H1 (cell line): ENCODE results near the gene OR2H2. TPM values are rescaled to one million over a fixed set of nuclear protein-coding genes. Genes with fewer than 3 reads are reported as not detected.

ENCODE experiments used
- CTCF ChIA-PET: fragments of 300-600 bp; sonication (Branson Sonifier 250); formaldehyde crosslinking; loops from one replicate; lab custom pipeline; 2021; ENCODE audit not compliant: partially characterized antibody; lab: Charles Lee
- POLR2A ChIA-PET: fragments of 300-600 bp; sonication (Branson Sonifier 250); formaldehyde crosslinking; loops from one replicate; lab custom pipeline; 2021; ENCODE audit warnings: inconsistent platforms; ENCODE audit not compliant: partially characterized antibody; lab: Charles Lee
- DNase-seq, 2 experiments: peaks; one replicate each; pipeline versions ENCODE4 v3.0.0 to v3.0.0-alpha.2; 2010 to 2022; ENCODE audit warnings: low spot score in 2 of 2, low read depth in 1 of 2, mixed read lengths in 1 of 2
- FAIRE-seq: peaks from 2 replicates; lab custom pipeline; 2011; peaks lifted over from hg19 to GRCh38; lab: Jason Lieb, UNC
- H2AFZ ChIP-seq: 2 replicates; pipeline ENCODE4 v1.8.1; 2012; ENCODE audit warnings: low read length, inconsistent platforms
- H2AK5ac ChIP-seq: 2 replicates; pipeline ENCODE4 v1.6.1; 2013; ENCODE audit warnings: low read depth, low read length
- H2BK120ac ChIP-seq: replicated peaks from 2 replicates; pipeline ENCODE3; 2013; ENCODE audit warnings: low read depth, low read length, inconsistent platforms
- H2BK12ac ChIP-seq: 2 replicates; pipeline ENCODE4 v1.6.1; 2013; ENCODE audit warnings: low read depth, low read length
- H2BK15ac ChIP-seq: 2 replicates; pipeline ENCODE4 v1.6.1; 2013; ENCODE audit warnings: low read length
- H2BK20ac ChIP-seq: 2 replicates; pipeline ENCODE4 v1.6.1; 2013; ENCODE audit warnings: low read length
- H2BK5ac ChIP-seq: 2 replicates; pipeline ENCODE4 v1.6.1; 2013; ENCODE audit warnings: low read depth, low read length
- H3K14ac ChIP-seq: 2 replicates; pipeline ENCODE4 v1.6.1; 2013; ENCODE audit warnings: inconsistent platforms; ENCODE audit not compliant: insufficient read length
- H3K18ac ChIP-seq: 2 replicates; pipeline ENCODE4 v1.6.1; 2013; ENCODE audit warnings: low read length; ENCODE audit errors: extremely low read depth
- H3K23ac ChIP-seq: 2 replicates; pipeline ENCODE4 v1.6.1; 2013; ENCODE audit warnings: inconsistent platforms; ENCODE audit not compliant: insufficient read length
- H3K23me2 ChIP-seq: 2 replicates; pipeline ENCODE4 v1.6.1; 2013; ENCODE audit warnings: low read depth, low read length
- H3K27ac ChIP-seq: 2 replicates; pipeline ENCODE4 v1.6.1; 2011; ENCODE audit warnings: low read depth, low read length, inconsistent platforms
- H3K27me3 ChIP-seq, 4 experiments: replicated peaks in 1 of 4; 1 replicate in 1 of 4; 2 replicates in 3 of 4; pipeline versions ENCODE4 v1.6.1 to v1.8.1; 2011 to 2013; ENCODE audit warnings: low read length in 3 of 4, mild to moderate bottlenecking in 3 of 4, inconsistent platforms in 2 of 4, mixed read lengths in 2 of 4, moderate library complexity in 1 of 4; ENCODE audit not compliant: control insufficient read depth in 3 of 4, insufficient read depth in 3 of 4; ENCODE audit errors: extremely low read depth in 1 of 4
- H3K36me3 ChIP-seq, 4 experiments: 2 replicates each; pipeline versions ENCODE4 v1.6.1 to v1.8.1; 2011 to 2013; ENCODE audit warnings: mild to moderate bottlenecking in 4 of 4, low read length in 3 of 4, moderate library complexity in 2 of 4, control low read depth in 1 of 4, inconsistent platforms in 1 of 4; ENCODE audit not compliant: insufficient read depth in 4 of 4, control insufficient read depth in 2 of 4
- H3K4ac ChIP-seq: replicated peaks from 2 replicates; pipeline ENCODE3; 2013; ENCODE audit warnings: low read length, low read depth, mixed read lengths, inconsistent platforms; ENCODE audit not compliant: insufficient read length
- H3K4me1 ChIP-seq, 4 experiments: replicated peaks in 1 of 4; 1 replicate in 1 of 4; 2 replicates in 3 of 4; pipeline versions ENCODE4 v1.6.1 to v1.8.1; 2011 to 2013; ENCODE audit warnings: low read length in 3 of 4, inconsistent platforms in 2 of 4, mixed read lengths in 1 of 4; ENCODE audit not compliant: insufficient read depth in 4 of 4, control insufficient read depth in 3 of 4
- H3K4me2 ChIP-seq, 2 experiments: 2 replicates each; pipeline versions ENCODE4 v1.6.1 to v1.8.1; 2011 to 2013; ENCODE audit warnings: low read depth in 2 of 2, low read length in 2 of 2, control low read depth in 1 of 2, inconsistent platforms in 1 of 2, mild to moderate bottlenecking in 1 of 2; ENCODE audit not compliant: insufficient read depth in 1 of 2
- H3K4me3 ChIP-seq, 4 experiments: fragments of 200-600, 300-600 bp in 1 of 4; sonication (generic), shearing (Covaris generic), sonication (Bioruptor Twin) in 1 of 4; 2 replicates each; pipeline versions ENCODE4 v1.5.1 to v1.8.1; 2011 to 2016; ENCODE audit warnings: low read length in 4 of 4, low read depth in 3 of 4, control low read depth in 2 of 4, inconsistent platforms in 2 of 4, mild to moderate bottlenecking in 2 of 4, mixed read lengths in 1 of 4, moderate library complexity in 1 of 4; ENCODE audit not compliant: insufficient read depth in 2 of 4; ENCODE audit errors: extremely low read depth in 1 of 4
- H3K56ac ChIP-seq: replicated peaks from 2 replicates; pipeline ENCODE3; 2013; ENCODE audit warnings: low read depth, mild to moderate bottlenecking, mixed read lengths, low read length, inconsistent platforms; ENCODE audit not compliant: insufficient read length
- H3K79me1 ChIP-seq: 2 replicates; pipeline ENCODE4 v1.6.1; 2013; ENCODE audit warnings: low read depth, low read length, control low read depth
- H3K79me2 ChIP-seq, 2 experiments: 2 replicates each; pipeline versions ENCODE4 v1.6.1 to v1.8.1; 2012 to 2013; ENCODE audit warnings: low read length in 2 of 2, mild to moderate bottlenecking in 2 of 2, inconsistent platforms in 1 of 2; ENCODE audit not compliant: insufficient read depth in 2 of 2, control insufficient read depth in 1 of 2
- H3K9ac ChIP-seq, 4 experiments: replicated peaks in 1 of 4; 1 replicate in 1 of 4; 2 replicates in 3 of 4; pipeline versions ENCODE4 v1.6.1 to v1.8.1; 2011 to 2013; ENCODE audit warnings: low read depth in 3 of 4, low read length in 3 of 4, control low read depth in 2 of 4, mild to moderate bottlenecking in 2 of 4, moderate library complexity in 2 of 4, inconsistent platforms in 1 of 4; ENCODE audit errors: extremely low read depth in 1 of 4
- H3K9me3 ChIP-seq, 2 experiments: 2 replicates each; pipeline versions ENCODE4 v1.6.1 to v1.8.1; 2012 to 2013; ENCODE audit warnings: mild to moderate bottlenecking in 2 of 2, moderate library complexity in 2 of 2, control low read depth in 1 of 2, inconsistent platforms in 1 of 2, low read depth in 1 of 2, low read length in 1 of 2, mixed read lengths in 1 of 2; ENCODE audit not compliant: insufficient read depth in 2 of 2
- H4K20me1 ChIP-seq, 2 experiments: replicated peaks in 1 of 2; 2 replicates each; pipeline versions ENCODE3 to v1.8.1; 2011 to 2013; ENCODE audit warnings: inconsistent platforms in 2 of 2, low read length in 2 of 2, mild to moderate bottlenecking in 1 of 2; ENCODE audit not compliant: insufficient read depth in 2 of 2, control insufficient read depth in 1 of 2
- H4K5ac ChIP-seq: 2 replicates; pipeline ENCODE4 v1.6.1; 2013; ENCODE audit warnings: low read length, low read depth, mixed read lengths, inconsistent platforms; ENCODE audit not compliant: insufficient read length
- H4K8ac ChIP-seq: 2 replicates; pipeline ENCODE4 v1.8.0; 2013; ENCODE audit warnings: mild to moderate bottlenecking, moderate library complexity, low read length, inconsistent platforms; ENCODE audit not compliant: insufficient read depth; ENCODE audit errors: extremely low read depth
- H4K91ac ChIP-seq: replicated peaks from 2 replicates; pipeline ENCODE3; 2013; ENCODE audit warnings: low read length, mixed read lengths, inconsistent platforms; ENCODE audit not compliant: insufficient read length
- NANOG ChIP-seq: IDR thresholded peaks from 2 replicates; pipeline ENCODE4 v1.6.1; 2011; ENCODE audit warnings: low read length, low read depth, mild to moderate bottlenecking, inconsistent platforms; ENCODE audit not compliant: insufficient read depth, poor library complexity, severe bottlenecking
- YY1 ChIP-seq: IDR thresholded peaks from 2 replicates; pipeline ENCODE4 v1.6.1; 2011; ENCODE audit warnings: low read depth, mild to moderate bottlenecking, low read length
- WGBS, 2 experiments: shearing (Covaris generic) in 1 of 2; methylation state at CpG; one replicate each; pipeline versions ENCODE4 v1.1.6 to v1.1.7; 2013 to 2015; ENCODE audit warnings: low lambda C conversion rate in 2 of 2, mixed read lengths in 2 of 2, inconsistent platforms in 1 of 2, low coverage in 1 of 2, missing lambda C conversion rate in 1 of 2; ENCODE audit not compliant: insufficient replicate concordance in 2 of 2, insufficient coverage in 1 of 2, insufficient read length in 1 of 2; ENCODE audit errors: extremely low coverage in 1 of 2, missing lambda C conversion rate in 1 of 2; 5-methylcytosine and 5-hydroxymethylcytosine counted together
- polyA plus RNA-seq, 7 experiments: library from polyadenylated mRNA; depleted of rRNA in 3 of 7; stranded (reverse) in 5 of 7; unstranded in 2 of 7; fragments of >200 nt in 5 of 7; fragments of 200-250 nt in 2 of 7; gene quantifications; 1 replicate in 5 of 7; 2 replicates in 1 of 7; 4 replicates in 1 of 7; pipeline versions ENCODE4 v1.2.1 to v1.2.3, GENCODE V29; 2011 to 2013; ENCODE audit warnings: missing spikeins in 2 of 7, mixed read lengths in 2 of 7
- total RNA-seq: library from RNA; stranded (reverse); fragmentation: NEBNext Ultra II Directional; extraction: Animal tissue kit (Norgen Biotek cat#: 25700); gene quantifications from 2 replicates; pipeline ENCODE4 v1.2.1, GENCODE V29; 2021

The OR2H2 gene
- total and polyA plus RNA-seq, 2 of the 8 experiments (the other 6 are each of a cell fraction or from before 2014, with no cell fraction given): not detected

DNA sequence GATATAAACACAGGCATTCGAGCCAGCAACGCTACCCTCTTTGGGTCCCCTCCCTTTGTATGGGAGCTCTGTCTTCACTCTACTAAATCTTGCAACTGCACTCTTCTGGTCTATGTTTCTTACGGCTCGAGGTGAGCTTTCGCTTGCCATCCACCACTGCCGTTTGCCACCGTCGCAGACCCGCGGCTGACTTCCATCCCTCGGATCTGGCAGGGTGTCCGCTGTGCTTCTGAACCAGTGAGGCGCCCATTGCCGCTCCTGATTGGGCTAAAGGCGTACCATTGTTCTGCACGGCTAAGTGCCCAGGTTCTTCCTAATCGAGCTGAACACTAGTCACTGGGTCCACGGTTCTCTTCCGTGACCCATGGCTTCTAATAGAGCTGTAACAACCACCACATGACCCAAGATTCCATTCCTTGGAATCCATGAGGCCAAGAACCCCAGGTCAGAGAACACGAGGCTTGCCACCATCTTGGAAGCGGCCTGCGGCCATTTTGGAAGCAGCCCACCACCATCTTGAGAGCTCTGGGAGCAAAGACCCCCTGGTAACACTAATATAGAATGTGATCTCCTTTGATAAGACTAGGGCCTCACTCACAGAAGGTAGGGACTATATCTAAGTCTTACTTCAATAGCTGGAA lies 26.4 kb upstream of the OR2H2 start:
- POLR2A ChIA-PET: interaction anchor here (1.2 kb wide), 1 partner anchor 40 kb away, joined by 3 read pairs; no protein-coding TSS in a partner anchor
- no peaks in the 10 kb centered on the region for H4K20me1 ChIP-seq
- no peak overlapping the region for H3K23ac ChIP-seq
- H3K18ac ChIP-seq: peak overlapping the region; percentile 32; the same call in 1 of the 2 replicates
- CTCF ChIA-PET: interaction anchor here (0.6 to 1.9 kb wide), 6 partner anchors 15 to 829 kb away, joined by 3 to 6 read pairs (median 4); no protein-coding TSS in a partner anchor
- no peaks in the 10 kb centered on the region for H3K79me2 ChIP-seq
- H4K5ac ChIP-seq: no peak overlapping the region
- peak overlapping the region; percentile 25; the same call in 1 of the 2 replicates for H2BK15ac ChIP-seq
- H3K36me3 ChIP-seq: no peaks in the 10 kb centered on the region; a peak in 1 of 8 replicates
- H2BK20ac ChIP-seq: no peak overlapping the region; the same call in 1 of the 2 replicates
- H3K14ac ChIP-seq: no peak overlapping the region
- H3K27me3 ChIP-seq: peaks cover 25 to 36% (median 32%) of the 10 kb centered on the region in 4 experiments
- H3K4me2 ChIP-seq: no peak overlapping the region
- H3K79me1 ChIP-seq: no peaks in the 10 kb centered on the region
- H2BK120ac ChIP-seq: no peak overlapping the region
- TF ChIP-seq NANOG (no peak), YY1 (peak; percentile 89)
- no peak overlapping the region for H2BK12ac ChIP-seq
- no peak overlapping the region; the same call in 1 of the 2 replicates for H2BK5ac ChIP-seq
- H3K9me3 ChIP-seq: no peaks in the 10 kb centered on the region; a peak in 1 of 4 replicates
- DNase-seq (no peak), FAIRE-seq (no peak)
- no peak overlapping the region for H2AK5ac ChIP-seq
- peaks cover 5% of the 10 kb centered on the region for H3K23me2 ChIP-seq
- no peak overlapping the region for H3K56ac ChIP-seq
- no peak overlapping the region for H3K4me3 ChIP-seq
- peak overlapping the region; percentile 58; the same call in 1 of the 2 replicates for H4K8ac ChIP-seq
- H3K4me1 ChIP-seq: peaks cover 0 to 13% (median 11%) of the 10 kb centered on the region in 4 experiments
- no peak overlapping the region for H3K4ac ChIP-seq
- H2AFZ ChIP-seq: no peak overlapping the region
- H4K91ac ChIP-seq: no peak overlapping the region
- WGBS, 2 experiments: 89% methylated on average over 22 of the region's 22 CpGs; no CpG with 5 or more reads in 1 of the 2 experiments
- H3K27ac ChIP-seq: no peak overlapping the region
- H3K9ac ChIP-seq: no peak overlapping the region
